Neutrophil (primary cell): ENCODE measurements around the gene NCK2.
A peak's percentile ranks its signal among the peaks of the same experiment; 100 is the strongest.

ENCODE experiments used
- H3K27ac ChIP-seq: fragments of 200-600 bp; sonication (generic); 2 replicates; pipeline ENCODE4 v1.5.1; 2016; ENCODE audit warnings: mild to moderate bottlenecking, moderate library complexity
- H3K27me3 ChIP-seq: fragments of 200-600 bp; sonication (generic); 2 replicates; pipeline ENCODE4 v1.6.0; 2016; ENCODE audit warnings: mild to moderate bottlenecking
- H3K36me3 ChIP-seq: fragments of 200-600 bp; sonication (generic); 2 replicates; pipeline ENCODE4 v1.5.1; 2017
- H3K4me1 ChIP-seq, 2 experiments: fragments of 200-600 bp in 1 of 2; sonication (generic) in 1 of 2; 1 replicate in 1 of 2; 2 replicates in 1 of 2; pipeline versions ENCODE4 v1.5.1 to v1.6.1; 2013 to 2016; ENCODE audit warnings: low read depth in 1 of 2, low read length in 1 of 2, mild to moderate bottlenecking in 1 of 2, moderate library complexity in 1 of 2; ENCODE audit not compliant: control insufficient read depth in 1 of 2, insufficient read depth in 1 of 2
- H3K4me3 ChIP-seq, 2 experiments: fragments of 200-600 bp in 1 of 2; sonication (generic) in 1 of 2; 1 replicate in 1 of 2; 2 replicates in 1 of 2; pipeline ENCODE4 v1.5.1; 2013 to 2016; ENCODE audit warnings: low read depth in 1 of 2, low read length in 1 of 2, mild to moderate bottlenecking in 1 of 2, moderate library complexity in 1 of 2
- H3K9me3 ChIP-seq: fragments of 200-600 bp; sonication (generic); 2 replicates; pipeline ENCODE4 v1.5.1; 2016
- CTCF ChIP-seq: fragments of 200-600 bp; sonication (generic); IDR thresholded peaks from 2 replicates; pipeline ENCODE4 v1.5.1; 2016; ENCODE audit warnings: antibody characterized with exemption

Gene NCK2

DNA sequence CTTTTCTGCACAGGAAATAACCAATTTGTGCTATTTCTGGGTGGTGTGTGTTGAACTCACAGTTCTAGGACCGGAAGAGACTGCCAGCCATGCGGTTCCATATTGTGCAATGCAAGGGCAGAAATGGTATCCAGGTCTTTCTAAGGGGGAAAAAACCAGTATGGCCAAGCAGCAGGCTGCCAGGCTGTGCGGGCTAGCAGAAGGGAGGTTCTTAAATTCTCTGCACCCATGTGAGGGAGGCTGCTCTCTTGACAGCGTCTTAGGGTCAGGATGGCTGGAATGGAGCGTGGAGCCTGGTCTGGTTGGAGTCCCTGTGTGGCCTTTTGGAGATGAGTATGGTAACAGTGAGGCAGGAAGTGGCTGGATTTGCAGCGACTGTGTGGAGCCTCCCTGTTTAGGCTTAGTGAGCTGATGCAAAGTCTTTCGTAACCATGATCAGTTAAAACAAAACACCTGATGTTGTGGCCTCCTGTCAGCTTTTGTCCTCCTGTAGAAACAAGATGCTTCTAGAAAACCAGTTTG lies 52.6 kb downstream of the NCK2 start:
- H3K36me3 ChIP-seq, result no peaks in the 10 kb centered on the region
- peaks cover 88 to 89% of the 10 kb centered on the region in 2 experiments for H3K4me1 ChIP-seq
- peak overlapping the region; percentile 33 to 55 for H3K4me3 ChIP-seq
- H3K27ac ChIP-seq, result peak overlapping the region; percentile 94
- no peaks in the 10 kb centered on the region for H3K9me3 ChIP-seq
- no peak for TF ChIP-seq CTCF
- no peaks in the 10 kb centered on the region for H3K27me3 ChIP-seq

GRCh38 chr2:105798595-105798994 lies 53.9 kb downstream of the NCK2 start:
- no peak for TF ChIP-seq CTCF
- Histone ChIP-seq H3K27ac (peak overlapping the region; percentile 94), H3K4me3 (peak overlapping the region; percentile 33 to 55), H3K9me3 (no peaks in the 10 kb centered on the region), H3K36me3 (no peaks in the 10 kb centered on the region), H3K4me1 (peaks cover 96 to 97% of the 10 kb centered on the region in 2 experiments), H3K27me3 (no peaks in the 10 kb centered on the region)

DNA sequence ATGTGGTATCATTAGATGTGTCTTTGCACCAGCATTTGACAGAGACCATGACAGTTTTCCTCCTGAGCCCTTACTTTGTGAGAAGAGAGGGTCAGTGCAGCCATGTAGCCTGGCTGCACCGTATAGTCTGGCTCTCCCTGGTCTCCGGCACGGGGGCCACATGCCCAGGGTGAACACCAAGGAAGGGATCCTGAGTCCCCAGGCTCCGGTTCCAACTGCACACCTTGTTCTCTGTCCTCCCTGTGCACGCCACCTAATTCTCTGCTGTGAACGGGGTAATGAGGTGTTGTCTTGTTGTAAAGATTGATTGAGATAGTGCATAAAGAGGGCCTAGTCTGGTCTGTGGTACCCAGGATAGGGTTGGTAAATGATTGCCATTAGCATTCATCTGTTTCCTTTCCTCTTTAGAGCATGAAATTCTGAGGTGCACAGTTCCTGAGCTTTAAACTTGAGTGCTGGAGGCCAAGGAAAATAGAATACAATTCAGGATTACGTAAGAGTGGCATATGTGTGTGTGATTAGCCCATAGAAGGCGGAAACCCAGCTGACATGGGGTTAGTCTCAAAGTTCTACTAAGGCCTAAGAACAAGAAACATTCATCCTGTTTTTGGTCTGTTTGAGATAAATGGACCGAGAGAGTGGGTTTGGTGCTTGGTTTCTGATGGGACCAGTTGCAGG lies 55.5 kb downstream of the NCK2 start:
- H3K4me1 ChIP-seq, result peaks cover 98 to 100% of the 10 kb centered on the region in 2 experiments
- no peak for TF ChIP-seq CTCF
- peak overlapping the region; percentile 94 for H3K27ac ChIP-seq
- H3K36me3 ChIP-seq, result no peaks in the 10 kb centered on the region
- H3K9me3 ChIP-seq, result no peaks in the 10 kb centered on the region
- H3K4me3 ChIP-seq, result peak overlapping the region; percentile 49 to 55
- no peaks in the 10 kb centered on the region for H3K27me3 ChIP-seq

DNA sequence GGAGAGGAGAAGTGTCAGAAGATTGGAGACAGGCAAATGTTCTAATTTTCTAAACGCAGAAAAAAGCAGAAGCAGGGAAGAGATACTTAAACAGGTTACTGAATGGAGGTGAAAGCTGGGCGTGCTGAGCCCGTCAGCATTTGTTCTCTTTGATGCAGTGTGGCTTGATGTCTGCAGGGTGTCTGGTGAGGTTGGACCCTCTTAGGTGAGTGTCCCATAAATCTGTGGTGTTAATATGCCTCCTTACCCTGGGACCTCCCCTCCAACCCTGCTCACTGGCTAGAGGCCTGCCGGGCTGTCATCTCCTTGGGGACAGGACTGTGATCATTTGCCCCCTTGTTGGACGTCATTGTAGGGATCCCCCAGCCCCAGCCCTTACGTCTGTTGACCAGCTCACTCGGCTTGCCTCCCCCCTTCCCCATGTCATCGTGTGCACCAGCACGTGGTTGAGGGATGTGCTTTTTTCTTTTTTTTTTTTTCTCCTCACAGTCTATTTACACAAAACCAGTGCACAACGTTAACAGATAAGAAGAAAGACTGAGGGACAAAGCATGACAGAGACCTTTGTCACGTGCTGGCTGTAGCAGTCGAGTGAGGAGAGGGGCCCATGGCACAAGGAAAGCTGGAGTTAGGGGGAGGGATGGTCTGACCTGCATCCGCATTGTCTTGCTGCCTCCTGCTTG lies 56.4 kb downstream of the NCK2 start:
- no peaks in the 10 kb centered on the region for H3K9me3 ChIP-seq
- no peaks in the 10 kb centered on the region for H3K27me3 ChIP-seq
- H3K4me3 ChIP-seq, result peak overlapping the region; percentile 49 to 55
- TF ChIP-seq CTCF, result no peak
- no peaks in the 10 kb centered on the region for H3K36me3 ChIP-seq
- peaks cover 95 to 99% of the 10 kb centered on the region in 2 experiments for H3K4me1 ChIP-seq
- H3K27ac ChIP-seq, result peak overlapping the region; percentile 94

GRCh38 chr2:105801961-105802360 lies 57.2 kb downstream of the NCK2 start:
- Histone ChIP-seq H3K4me3 (peak overlapping the region; percentile 49 to 55), H3K4me1 (peaks cover 91 to 93% of the 10 kb centered on the region in 2 experiments), H3K36me3 (no peaks in the 10 kb centered on the region), H3K27me3 (no peaks in the 10 kb centered on the region), H3K27ac (peak overlapping the region; percentile 94), H3K9me3 (no peaks in the 10 kb centered on the region)
- TF ChIP-seq CTCF, result no peak
